DND-41 (cell line): ENCODE measurements around the gene ZC3H13.

ENCODE experiments used
- CTCF ChIP-seq: IDR thresholded peaks from 2 replicates; pipeline ENCODE4 v1.5.1; 2012; ENCODE audit warnings: borderline replicate concordance, low read length, moderate library complexity, mild to moderate bottlenecking; ENCODE audit not compliant: poor library complexity, severe bottlenecking; ENCODE audit errors: extremely low read depth
- EZH2 ChIP-seq: IDR thresholded peaks from 3 replicates; pipeline ENCODE4 v1.6.1; 2012; ENCODE audit warnings: borderline replicate concordance, low read depth, mild to moderate bottlenecking, moderate library complexity, low read length, inconsistent platforms; ENCODE audit not compliant: severe bottlenecking

- TF ChIP-seq CTCF, result no peak
- TF ChIP-seq EZH2, result no peak
Measured at GRCh38 chr13:46041419-46041839, 11.1 kb downstream of the ZC3H13 start.
